Glomerular visceral epithelial cell (primary cell): ENCODE results near the gene LAPTM4A.
A peak's percentile ranks its signal among the peaks of the same experiment; 100 is the strongest.

Experiments used
- DNase-seq: peaks from one replicate; pipeline ENCODE4 v3.0.0-alpha.2; 2016; ENCODE audit errors: extremely low spot score

Gene LAPTM4A

GRCh38 chr2:20019747-20020146, 31.7 kb downstream of the LAPTM4A start:
- DNase-seq: no peak

GRCh38 chr2:20018601-20019152, 32.8 kb downstream of the LAPTM4A start:
- DNase-seq: no peak

GRCh38 chr2:20016346-20016745, 35.1 kb downstream of the LAPTM4A start:
- DNase-seq: no peak

- DNase-seq: peak; percentile 50
Observed at GRCh38 chr2:20015482-20016083, 35.8 kb downstream of the LAPTM4A start.

GRCh38 chr2:20013126-20013849, 38.1 kb downstream of the LAPTM4A start:
- DNase-seq: no peak

- peak; percentile 51 for DNase-seq
Observed at GRCh38 chr2:20012282-20013125, 38.9 kb downstream of the LAPTM4A start, which contains the start of gene MATN3. Gene MATN3, minus strand, starts transcription at chr2:20012668. Its CDS starts 37 bp downstream, at chr2:20012631.

GRCh38 chr2:20012032-20012281, 39.5 kb downstream of the LAPTM4A start:
- no peak for DNase-seq

GRCh38 chr2:20011276-20012031, 40.0 kb downstream of the LAPTM4A start:
- no peak for DNase-seq

- DNase-seq: no peak
Observed at GRCh38 chr2:20008703-20009102, 42.7 kb downstream of the LAPTM4A start.

- DNase-seq: no peak
Observed at GRCh38 chr2:20005891-20006470, 45.4 kb downstream of the LAPTM4A start.

- DNase-seq: no peak
Observed at GRCh38 chr2:20005067-20005627, 46.3 kb downstream of the LAPTM4A start.

GRCh38 chr2:20001361-20001863, 50.0 kb downstream of the LAPTM4A start:
- DNase-seq: no peak

GRCh38 chr2:19993731-19994130, 57.7 kb downstream of the LAPTM4A start:
- no peak for DNase-seq

- no peak for DNase-seq
Observed at GRCh38 chr2:19991895-19992294, 59.5 kb downstream of the LAPTM4A start.

GRCh38 chr2:19990416-19990728, 61.1 kb downstream of the LAPTM4A start:
- DNase-seq: no peak

GRCh38 chr2:19989667-19990415, 61.6 kb downstream of the LAPTM4A start, which contains the start of gene WDR35:
Gene WDR35, minus strand, starts transcription at chr2:19990105. Its CDS starts 90 bp downstream, at chr2:19990015.
- peak; percentile 89 for DNase-seq

- DNase-seq: no peak
Observed at GRCh38 chr2:19989342-19989666, 62.1 kb downstream of the LAPTM4A start.

GRCh38 chr2:19988600-19988999, 62.8 kb downstream of the LAPTM4A start:
- no peak for DNase-seq

- no peak for DNase-seq
Observed at GRCh38 chr2:19987936-19988335, 63.5 kb downstream of the LAPTM4A start.
